ENCODE measurements around the gene SYVN1. TPM values are rescaled to one million over a fixed set of nuclear protein-coding genes. Genes with fewer than 3 reads are reported as not detected.
A peak's percentile ranks its signal among the peaks of the same experiment; 100 is the strongest.

The SYVN1 gene
- total RNA-seq, 4 donors from 2014 or later: 52.7 to 61.2 (median 56.9) TPM

- no peak overlapping the region for H3K4me3 ChIP-seq
- peaks cover 58% of the 10 kb centered on the region for H3K4me1 ChIP-seq
- H3K27ac ChIP-seq: no peak overlapping the region
- DNase-seq (ENCODE audit: low spot score in 2 of 2): no peak
- H3K36me3 ChIP-seq: peaks cover 26% of the 10 kb centered on the region
- WGBS: 95% methylated on average over 11 of the region's 15 CpGs
- no peaks in the 10 kb centered on the region for H3K9me3 ChIP-seq
- TF ChIP-seq EP300 (IDR thresholded peaks at IDR 0.05) (no peak), POLR2A (IDR thresholded peaks at IDR 0.05) (no peak), CTCF (IDR thresholded peaks at IDR 0.05) (no peak)
- H3K27me3 ChIP-seq: no peaks in the 10 kb centered on the region
Observed at GRCh38 chr11:65107078-65107477, 27.2 kb downstream of the SYVN1 start.

- DNase-seq (ENCODE audit: low spot score in 2 of 2): no peak
- Histone ChIP-seq H3K4me3 (no peak overlapping the region), H3K27me3 (no peaks in the 10 kb centered on the region), H3K36me3 (peaks cover 23% of the 10 kb centered on the region), H3K27ac (no peak overlapping the region), H3K4me1 (peaks cover 44% of the 10 kb centered on the region), H3K9me3 (no peaks in the 10 kb centered on the region)
- TF ChIP-seq POLR2AphosphoS5 (IDR thresholded peaks at IDR 0.05) (no peak), POLR2A (IDR thresholded peaks at IDR 0.05) (no peak), CTCF (IDR thresholded peaks at IDR 0.05) (no peak), EP300 (IDR thresholded peaks at IDR 0.05) (no peak)
- 82% methylated on average over 4 of the region's 4 CpGs for WGBS
Observed at GRCh38 chr11:65104628-65105027, 29.7 kb downstream of the SYVN1 start.

GRCh38 chr11:65103476-65103875 lies 30.8 kb downstream of the SYVN1 start:
- H3K27ac ChIP-seq: peak overlapping the region; percentile 73
- H3K27me3 ChIP-seq: no peaks in the 10 kb centered on the region
- H3K36me3 ChIP-seq: peaks cover 12% of the 10 kb centered on the region
- no peak overlapping the region for H3K4me3 ChIP-seq
- H3K4me1 ChIP-seq: peaks cover 38% of the 10 kb centered on the region
- no peak for TF ChIP-seq POLR2A (IDR thresholded peaks at IDR 0.05)
- TF ChIP-seq POLR2AphosphoS5 (IDR thresholded peaks at IDR 0.05): no peak
- TF ChIP-seq EP300 (IDR thresholded peaks at IDR 0.05): no peak
- no peak for TF ChIP-seq CTCF (IDR thresholded peaks at IDR 0.05)
- H3K9me3 ChIP-seq: no peaks in the 10 kb centered on the region
- DNase-seq (ENCODE audit: low spot score in 2 of 2): no peak

- no peak for DNase-seq (ENCODE audit: low spot score in 2 of 2)
- Histone ChIP-seq H3K36me3 (peaks cover 1% of the 10 kb centered on the region), H3K27me3 (no peaks in the 10 kb centered on the region), H3K4me1 (peaks cover 48% of the 10 kb centered on the region), H3K27ac (peak overlapping the region; percentile 73), H3K4me3 (no peak overlapping the region), H3K9me3 (no peaks in the 10 kb centered on the region)
- TF ChIP-seq POLR2A (IDR thresholded peaks at IDR 0.05) (no peak), CTCF (IDR thresholded peaks at IDR 0.05) (no peak), EP300 (IDR thresholded peaks at IDR 0.05) (no peak), POLR2AphosphoS5 (IDR thresholded peaks at IDR 0.05) (no peak)
- 77% methylated on average over 8 of the region's 8 CpGs for WGBS
Observed at GRCh38 chr11:65102142-65103095, 31.9 kb downstream of the SYVN1 start.

- TF ChIP-seq EP300 (IDR thresholded peaks at IDR 0.05): no peak
- no peak for TF ChIP-seq CTCF (IDR thresholded peaks at IDR 0.05)
- no peak for TF ChIP-seq POLR2A (IDR thresholded peaks at IDR 0.05)
- TF ChIP-seq POLR2AphosphoS5 (IDR thresholded peaks at IDR 0.05): no peak
- 72% methylated on average over 6 of the region's 6 CpGs for WGBS
- DNase-seq (ENCODE audit: low spot score in 2 of 2): no peak
- Histone ChIP-seq H3K9me3 (no peaks in the 10 kb centered on the region), H3K27me3 (no peaks in the 10 kb centered on the region), H3K4me3 (no peak overlapping the region), H3K36me3 (no peaks in the 10 kb centered on the region), H3K4me1 (peaks cover 60% of the 10 kb centered on the region), H3K27ac (peak overlapping the region; percentile 73)
Observed at GRCh38 chr11:65100674-65101350, 33.5 kb downstream of the SYVN1 start.

All from suprapubic skin (tissue), 4 donors.